Activated naive CD8-positive, alpha-beta T cell (primary cell): ENCODE data around the gene STXBP6.
"Not testable (repeated sequence)": the region's sequence is repeated elsewhere in the genome, so short reads cannot be mapped to it uniquely, and the experiment has no call there.

Source experiments
- H3K27ac Mint-ChIP-seq: one replicate; pipeline ENCODE4 v1.8.0; 2021; ENCODE audit warnings: mixed read lengths
- H3K27me3 Mint-ChIP-seq: one replicate; pipeline ENCODE4 v1.8.0; 2021; ENCODE audit warnings: mixed read lengths
- H3K36me3 Mint-ChIP-seq: one replicate; pipeline ENCODE4 v1.8.0; 2021; ENCODE audit warnings: mixed read lengths
- H3K4me1 Mint-ChIP-seq: one replicate; pipeline ENCODE4 v1.8.0; 2021; ENCODE audit warnings: low read depth, mixed read lengths
- H3K4me3 Mint-ChIP-seq: one replicate; pipeline ENCODE4 v1.8.0; 2021; ENCODE audit warnings: mild to moderate bottlenecking, mixed read lengths
- H3K9me3 Mint-ChIP-seq: one replicate; pipeline ENCODE4 v1.8.0; 2021; ENCODE audit warnings: low read depth, mixed read lengths

Gene STXBP6

DNA sequence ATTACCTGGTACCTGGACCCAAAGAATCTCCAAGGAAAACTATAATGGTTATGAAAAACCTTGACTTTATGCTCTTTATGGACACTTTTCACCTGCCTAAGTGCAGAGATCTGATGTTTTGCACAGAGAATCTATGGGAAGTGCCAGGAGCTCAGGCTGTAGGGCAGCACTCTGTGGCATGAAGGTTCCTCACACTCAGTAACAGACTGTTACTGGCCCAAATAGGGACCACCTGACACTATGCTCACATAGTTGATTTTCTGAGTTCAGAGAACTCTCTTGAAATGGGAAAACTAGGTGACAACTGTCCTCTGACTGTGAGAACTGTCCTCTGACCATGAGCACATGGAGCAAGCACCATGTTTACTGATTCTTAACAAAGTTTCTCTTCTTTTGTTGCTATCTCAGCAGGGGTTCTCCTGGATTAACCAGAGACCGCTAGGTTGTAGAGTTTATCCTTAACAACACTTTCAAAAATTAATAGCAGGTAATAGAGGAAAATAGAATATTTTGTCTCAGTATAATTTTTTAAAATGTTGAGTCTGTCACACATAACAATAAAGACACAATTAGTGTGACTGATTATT, 101.6 kb downstream of the STXBP6 start:
- no peak overlapping the region for H3K27ac Mint-ChIP-seq
- H3K36me3 Mint-ChIP-seq = no peaks in the 10 kb centered on the region
- no peaks in the 10 kb centered on the region for H3K9me3 Mint-ChIP-seq
- no peak overlapping the region for H3K4me3 Mint-ChIP-seq
- H3K4me1 Mint-ChIP-seq = no peaks in the 10 kb centered on the region
- peaks cover 8% of the 10 kb centered on the region for H3K27me3 Mint-ChIP-seq

DNA sequence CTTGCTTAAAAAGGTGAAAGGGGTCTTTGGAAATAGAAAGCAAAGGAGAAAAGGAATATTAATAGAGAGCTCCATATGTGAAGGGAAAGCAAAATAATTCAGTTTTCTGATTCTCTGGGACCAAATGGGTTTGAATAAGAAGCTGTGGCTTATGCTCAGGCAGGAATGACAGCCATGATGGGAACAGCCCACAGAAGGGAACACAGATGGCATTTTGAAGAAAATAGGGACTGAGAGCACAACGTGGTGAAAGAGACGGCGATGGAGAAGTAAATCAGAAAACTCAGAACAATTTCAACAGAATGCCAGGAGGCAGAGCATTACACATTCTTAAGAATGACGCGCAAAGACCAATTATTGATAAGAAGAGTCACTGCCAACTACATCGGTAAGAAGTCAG, 102.8 kb downstream of the STXBP6 start:
- H3K27ac Mint-ChIP-seq = no peak overlapping the region
- H3K9me3 Mint-ChIP-seq = no peaks in the 10 kb centered on the region
- no peak overlapping the region for H3K4me3 Mint-ChIP-seq

DNA sequence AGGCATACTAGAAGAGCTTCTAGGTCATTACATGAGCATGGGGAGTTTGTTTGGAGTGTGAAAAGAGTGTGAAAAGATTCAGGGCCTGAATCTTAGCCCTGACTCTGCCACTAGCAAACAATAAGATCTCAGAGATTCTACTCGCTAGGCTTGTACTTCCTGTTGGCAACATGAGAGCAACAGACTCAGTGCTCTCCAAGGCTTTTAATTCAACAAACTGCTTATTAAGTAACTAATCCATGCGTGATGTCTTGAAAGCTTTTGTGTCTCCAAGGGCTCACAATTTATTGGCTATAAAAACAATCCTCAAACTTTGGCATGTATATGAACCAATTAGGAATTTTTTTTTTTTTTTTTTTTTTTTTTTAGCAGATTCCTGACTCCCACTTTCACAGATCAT, 105.1 kb downstream of the STXBP6 start:
- H3K9me3 Mint-ChIP-seq = no peaks in the 10 kb centered on the region
- H3K27ac Mint-ChIP-seq = no peak overlapping the region
- peaks cover 2% of the 10 kb centered on the region for H3K27me3 Mint-ChIP-seq
- H3K36me3 Mint-ChIP-seq = no peaks in the 10 kb centered on the region
- H3K4me3 Mint-ChIP-seq = no peak overlapping the region
- no peaks in the 10 kb centered on the region for H3K4me1 Mint-ChIP-seq

More for the DNA sequence above, 102.8 kb downstream of the STXBP6 start:
- Mint-ChIP-seq H3K4me1 (no peaks in the 10 kb centered on the region), H3K36me3 (no peaks in the 10 kb centered on the region), H3K27me3 (peaks cover 2% of the 10 kb centered on the region)

DNA sequence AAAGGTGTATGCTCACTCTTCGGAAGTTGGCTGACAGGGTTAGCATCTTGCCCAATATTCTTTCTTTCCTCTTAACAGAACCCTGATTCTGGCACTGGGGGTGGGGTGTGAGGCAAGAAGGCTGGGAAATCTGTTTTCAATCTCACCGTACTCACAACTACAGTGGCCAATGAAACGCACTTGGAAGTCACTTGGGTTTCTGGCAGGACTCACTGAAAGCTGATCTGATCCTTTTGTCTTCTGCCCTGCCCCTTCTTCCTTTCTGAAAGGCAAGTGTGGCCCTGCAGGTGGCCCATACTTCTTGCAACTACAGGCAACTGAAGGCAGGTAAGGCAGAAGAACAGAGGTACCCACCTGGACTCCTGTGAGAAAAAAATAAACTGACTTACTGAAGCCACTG, 106.9 kb downstream of the STXBP6 start:
- Mint-ChIP-seq H3K27me3 (peaks cover 2% of the 10 kb centered on the region), H3K27ac (no peak overlapping the region), H3K4me3 (no peak overlapping the region), H3K36me3 (no peaks in the 10 kb centered on the region), H3K4me1 (no peaks in the 10 kb centered on the region), H3K9me3 (no peaks in the 10 kb centered on the region)

DNA sequence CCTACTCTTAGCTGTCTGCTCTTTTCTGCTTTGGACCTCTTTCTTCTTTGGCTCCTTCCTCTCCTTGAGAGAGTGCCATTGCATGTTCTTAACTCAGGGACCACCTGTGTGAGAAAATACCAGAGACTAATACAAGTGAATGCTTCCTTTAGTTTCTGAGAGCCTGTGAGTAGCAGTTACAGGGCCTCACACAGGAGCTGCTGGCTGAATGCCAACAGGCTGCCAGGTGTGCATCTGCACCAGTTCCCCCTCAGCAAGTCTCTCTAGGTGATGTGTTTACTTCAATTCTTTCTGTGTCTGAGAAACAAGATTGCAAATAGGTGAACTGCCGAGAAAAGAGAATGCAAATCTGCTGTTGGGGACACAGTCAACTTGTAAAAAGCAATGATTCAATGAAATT, 108.2 kb downstream of the STXBP6 start:
- no peaks in the 10 kb centered on the region for H3K9me3 Mint-ChIP-seq
- no peaks in the 10 kb centered on the region for H3K4me1 Mint-ChIP-seq
- no peaks in the 10 kb centered on the region for H3K36me3 Mint-ChIP-seq
- no peak overlapping the region for H3K27ac Mint-ChIP-seq
- H3K27me3 Mint-ChIP-seq = no peaks in the 10 kb centered on the region
- H3K4me3 Mint-ChIP-seq = no peak overlapping the region

DNA sequence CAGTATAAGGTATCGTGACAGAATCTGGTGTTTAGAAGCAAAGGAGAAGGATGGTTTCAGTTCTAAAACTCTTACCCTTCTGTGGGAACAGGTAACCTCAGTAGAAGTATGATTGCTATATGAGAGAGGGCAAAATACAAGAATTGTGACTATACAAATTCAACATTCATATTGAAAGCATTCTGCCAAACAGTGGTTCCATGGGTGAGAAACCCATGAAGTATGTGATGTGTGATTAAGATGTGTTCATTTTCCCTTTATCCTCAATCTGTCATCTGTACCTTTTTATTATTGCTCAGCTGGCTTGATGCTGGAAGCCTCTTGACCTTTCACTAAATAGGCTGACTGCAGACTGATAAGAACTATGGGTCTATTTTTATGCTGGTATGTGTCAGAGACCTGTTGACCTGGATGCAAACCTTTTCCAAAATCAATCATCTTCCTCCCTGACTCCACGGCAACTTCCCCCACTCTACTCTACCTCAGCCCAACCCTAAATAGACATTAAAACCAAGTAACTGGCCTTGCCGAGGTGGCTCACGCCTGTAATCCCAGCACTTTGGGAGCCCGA, 109.6 kb downstream of the STXBP6 start:
- H3K27ac Mint-ChIP-seq = no peak overlapping the region
- no peak overlapping the region for H3K4me3 Mint-ChIP-seq
- H3K9me3 Mint-ChIP-seq = no peaks in the 10 kb centered on the region
- H3K27me3 Mint-ChIP-seq = no peaks in the 10 kb centered on the region
- no peaks in the 10 kb centered on the region for H3K4me1 Mint-ChIP-seq
- H3K36me3 Mint-ChIP-seq = no peaks in the 10 kb centered on the region

DNA sequence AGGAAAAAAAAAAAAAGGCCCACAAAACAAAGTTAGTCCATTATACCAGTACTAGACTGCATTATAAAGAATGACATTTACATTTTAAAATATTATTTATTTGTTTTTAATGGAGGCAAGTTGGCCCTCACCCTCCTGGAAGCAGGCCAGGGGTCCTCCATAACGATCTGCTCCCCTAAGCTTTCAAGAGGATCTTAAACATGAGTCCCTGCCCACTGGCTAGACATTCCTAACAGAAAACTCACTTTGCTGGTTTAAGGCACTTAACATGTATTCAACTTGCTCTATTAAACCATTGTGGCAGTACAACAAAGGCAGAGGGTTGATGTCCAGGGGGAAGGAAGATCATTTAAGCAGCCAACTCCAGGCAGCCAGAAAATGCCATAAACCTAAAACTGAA, 111.4 kb downstream of the STXBP6 start:
- no peaks in the 10 kb centered on the region for H3K9me3 Mint-ChIP-seq
- no peaks in the 10 kb centered on the region for H3K4me1 Mint-ChIP-seq
- H3K36me3 Mint-ChIP-seq = no peaks in the 10 kb centered on the region
- no peak overlapping the region for H3K4me3 Mint-ChIP-seq
- no peak overlapping the region for H3K27ac Mint-ChIP-seq
- no peaks in the 10 kb centered on the region for H3K27me3 Mint-ChIP-seq

DNA sequence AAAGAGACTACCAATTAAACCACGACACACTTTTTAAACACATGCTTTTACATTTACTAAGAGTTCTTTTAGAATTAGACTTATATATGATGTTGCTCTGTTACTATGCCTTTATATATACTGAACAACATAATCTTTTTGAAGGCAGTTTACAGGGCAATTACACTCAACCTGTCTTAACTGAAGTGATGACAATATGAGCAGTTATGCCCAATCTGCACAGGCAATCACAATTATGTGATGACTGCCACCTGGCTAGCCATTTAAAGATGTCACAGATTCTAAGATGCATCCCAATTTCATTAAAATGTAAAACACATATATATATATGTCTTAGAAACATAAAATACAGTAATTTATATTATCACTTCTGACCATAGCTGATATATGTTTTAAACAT, 112.6 kb downstream of the STXBP6 start:
- Mint-ChIP-seq H3K27me3 (peaks cover 5% of the 10 kb centered on the region), H3K9me3 (no peaks in the 10 kb centered on the region), H3K4me3 (no peak overlapping the region)

DNA sequence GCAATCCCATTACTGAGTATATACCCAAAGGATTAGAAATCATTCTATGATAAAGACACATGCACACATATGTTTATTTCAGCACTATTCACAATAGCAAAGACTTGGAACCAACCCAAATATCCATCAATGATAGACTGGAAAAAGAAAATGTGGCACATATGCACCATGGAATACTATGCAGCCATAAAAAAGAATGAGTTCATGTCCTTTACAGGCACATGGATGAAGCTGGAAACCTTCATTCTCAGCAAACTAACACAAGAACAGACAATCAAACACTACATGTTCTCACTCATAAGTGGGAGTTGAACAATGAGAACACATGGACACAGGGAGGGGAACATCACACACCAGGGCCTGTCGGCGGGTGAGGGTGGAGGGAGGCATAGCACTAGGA, 113.2 kb downstream of the STXBP6 start:
- not testable (repeated sequence) for H3K4me3 Mint-ChIP-seq, H3K4me1 Mint-ChIP-seq, H3K27ac Mint-ChIP-seq, H3K9me3 Mint-ChIP-seq, H3K27me3 Mint-ChIP-seq, H3K36me3 Mint-ChIP-seq

More for the DNA sequence above, 112.6 kb downstream of the STXBP6 start:
- Mint-ChIP-seq H3K4me1 (no peaks in the 10 kb centered on the region), H3K36me3 (no peaks in the 10 kb centered on the region), H3K27ac (no peak overlapping the region)

DNA sequence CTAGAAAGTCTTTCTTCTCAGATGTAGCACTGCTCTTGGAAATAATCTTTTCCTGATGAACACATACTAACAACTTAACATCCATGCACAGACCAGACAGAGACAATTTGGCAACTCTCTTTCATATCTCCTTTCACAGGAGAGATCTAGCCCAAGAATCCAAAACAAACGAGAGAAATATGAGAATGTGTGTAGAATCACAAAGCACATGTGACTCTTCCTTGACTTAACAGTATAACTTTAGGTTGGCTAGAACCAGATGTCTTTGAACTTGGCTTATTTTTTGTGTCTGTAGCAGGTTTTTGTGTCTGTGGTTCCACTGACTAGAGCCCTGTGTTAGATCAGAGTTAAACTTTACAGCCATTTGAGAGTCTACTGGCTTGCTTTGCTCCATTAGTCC, 114.2 kb downstream of the STXBP6 start:
- Mint-ChIP-seq H3K36me3 (no peaks in the 10 kb centered on the region), H3K4me3 (no peak overlapping the region), H3K9me3 (no peaks in the 10 kb centered on the region), H3K27me3 (peaks cover 7% of the 10 kb centered on the region), H3K4me1 (no peaks in the 10 kb centered on the region), H3K27ac (no peak overlapping the region)

DNA sequence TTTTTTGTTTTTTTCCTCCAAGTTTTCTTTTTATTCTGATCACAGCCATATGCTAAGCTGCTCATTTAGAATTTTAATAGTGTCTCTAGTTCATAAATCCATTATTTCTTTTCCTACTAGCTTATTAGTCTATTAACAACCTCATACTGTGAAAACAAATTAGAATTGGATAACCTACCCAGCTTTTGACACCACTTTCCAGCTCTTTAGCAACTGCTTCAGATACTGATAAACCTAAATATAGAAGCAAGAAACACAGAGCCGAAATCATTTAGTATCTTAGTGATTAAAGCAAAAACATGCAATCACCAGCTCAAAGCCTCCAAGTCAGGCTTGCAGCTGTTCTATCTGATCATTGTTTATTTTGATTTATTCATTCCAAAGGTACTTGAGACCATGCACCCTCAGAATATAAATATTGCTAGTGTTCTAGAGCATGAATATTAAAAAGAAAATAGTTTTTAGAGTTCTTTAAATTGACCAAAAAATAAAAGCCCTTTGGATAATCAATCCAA, 121.5 kb downstream of the STXBP6 start:
- H3K27ac Mint-ChIP-seq = no peak overlapping the region
- no peak overlapping the region for H3K4me3 Mint-ChIP-seq
- peaks cover 17% of the 10 kb centered on the region for H3K27me3 Mint-ChIP-seq
- H3K4me1 Mint-ChIP-seq = no peaks in the 10 kb centered on the region
- H3K36me3 Mint-ChIP-seq = no peaks in the 10 kb centered on the region
- no peaks in the 10 kb centered on the region for H3K9me3 Mint-ChIP-seq

DNA sequence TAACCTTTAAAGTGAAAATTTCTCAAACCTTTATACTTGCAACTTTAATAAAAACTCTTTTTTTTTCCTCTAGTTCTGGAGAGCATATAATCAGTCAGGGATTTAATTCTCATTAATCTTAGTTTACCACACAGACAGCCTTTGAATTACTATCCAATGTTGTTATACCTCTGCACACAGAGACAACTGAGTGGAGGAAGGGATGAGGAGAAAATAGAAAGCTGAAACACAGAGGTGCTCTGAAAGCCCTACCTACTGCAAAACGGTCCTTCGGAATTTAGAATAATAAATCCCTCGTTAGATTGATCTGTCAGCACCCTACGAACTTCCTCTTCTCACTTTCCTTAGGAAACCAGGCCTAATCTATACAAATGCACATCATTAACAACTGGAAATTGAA, 122.1 kb downstream of the STXBP6 start:
- peaks cover 17% of the 10 kb centered on the region for H3K27me3 Mint-ChIP-seq
- no peak overlapping the region for H3K4me3 Mint-ChIP-seq
- no peaks in the 10 kb centered on the region for H3K9me3 Mint-ChIP-seq
- H3K4me1 Mint-ChIP-seq = no peaks in the 10 kb centered on the region
- no peaks in the 10 kb centered on the region for H3K36me3 Mint-ChIP-seq
- H3K27ac Mint-ChIP-seq = no peak overlapping the region

DNA sequence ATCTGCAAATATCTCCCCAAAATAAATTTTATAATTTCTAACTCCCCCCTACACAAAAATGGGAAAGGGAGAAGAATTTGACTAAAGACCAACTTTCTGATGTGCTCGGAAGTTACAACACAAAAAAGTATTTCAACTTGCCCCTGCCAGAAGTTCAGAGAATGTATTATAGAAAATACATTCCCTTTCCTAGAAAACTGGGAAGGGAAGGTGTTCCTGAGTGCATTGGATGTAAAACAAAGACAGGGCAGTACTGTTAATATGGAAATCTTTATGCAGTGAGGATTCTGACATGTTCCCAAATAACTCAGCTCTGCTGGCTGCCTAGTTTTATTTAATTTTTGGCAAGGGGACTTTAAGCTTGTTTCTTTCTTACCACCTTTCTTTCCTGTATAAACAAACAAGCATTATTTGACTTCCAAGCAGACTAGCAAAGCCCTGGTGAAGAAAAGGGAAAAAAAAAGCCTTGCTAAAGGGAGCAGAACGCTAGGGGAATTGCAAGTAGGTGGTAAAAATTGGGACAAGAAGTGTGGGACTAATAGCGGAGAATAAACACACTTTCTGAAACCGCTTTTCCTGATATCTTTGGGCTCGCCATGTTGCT, 124.1 kb downstream of the STXBP6 start:
- no peaks in the 10 kb centered on the region for H3K9me3 Mint-ChIP-seq
- no peak overlapping the region for H3K27ac Mint-ChIP-seq
- H3K36me3 Mint-ChIP-seq = no peaks in the 10 kb centered on the region
- no peaks in the 10 kb centered on the region for H3K4me1 Mint-ChIP-seq
- H3K27me3 Mint-ChIP-seq = peaks cover 13% of the 10 kb centered on the region
- H3K4me3 Mint-ChIP-seq = no peak overlapping the region

DNA sequence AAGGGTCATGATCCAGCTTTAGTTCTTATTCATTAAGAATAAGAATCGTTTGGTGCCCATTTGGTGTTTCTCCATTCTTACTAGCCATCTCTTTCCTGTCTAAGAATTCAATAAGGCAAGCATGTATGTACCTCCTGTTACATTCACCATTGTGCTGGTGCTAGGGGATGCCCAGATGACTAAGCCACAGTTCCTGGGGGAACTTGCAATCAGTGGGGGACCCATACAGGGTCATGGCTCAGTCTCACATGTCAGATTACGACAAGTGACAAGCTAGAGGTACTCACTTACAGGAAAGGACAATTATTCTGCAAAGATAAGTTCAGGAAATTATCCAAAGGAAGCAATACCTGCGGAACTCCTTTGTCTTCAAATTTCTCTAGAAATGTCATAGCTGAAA, 125.4 kb downstream of the STXBP6 start:
- Mint-ChIP-seq H3K4me3 (no peak overlapping the region), H3K9me3 (no peaks in the 10 kb centered on the region), H3K4me1 (no peaks in the 10 kb centered on the region), H3K27me3 (peaks cover 10% of the 10 kb centered on the region), H3K27ac (no peak overlapping the region), H3K36me3 (no peaks in the 10 kb centered on the region)

DNA sequence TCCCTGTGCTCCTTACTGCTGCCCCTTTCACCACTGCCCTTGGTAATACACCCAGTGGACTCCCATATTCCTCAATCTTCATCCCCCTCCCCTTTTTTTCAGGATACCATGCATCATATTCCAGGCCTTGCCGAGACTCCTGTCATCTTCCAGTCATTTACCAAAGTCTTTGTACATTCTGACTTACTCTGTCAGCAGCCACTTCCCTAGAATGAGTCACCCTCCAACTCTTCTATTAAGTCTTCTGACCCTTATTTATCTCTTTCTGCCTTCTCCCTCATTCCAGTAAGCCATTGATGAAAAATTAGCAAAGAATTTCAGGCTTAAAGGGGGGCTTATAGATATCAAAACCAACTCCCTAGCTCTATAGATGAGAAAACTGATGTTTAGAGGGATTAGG, 128.0 kb downstream of the STXBP6 start:
- Mint-ChIP-seq H3K4me3 (no peak overlapping the region), H3K27me3 (peaks cover 13% of the 10 kb centered on the region), H3K9me3 (no peaks in the 10 kb centered on the region), H3K4me1 (no peaks in the 10 kb centered on the region), H3K36me3 (no peaks in the 10 kb centered on the region), H3K27ac (no peak overlapping the region)
